Activated CD4-positive, CD25-positive, alpha-beta regulatory T cell (primary cell): ENCODE data around the gene OXER1.

Experiments
- DNase-seq, 4 experiments: peaks; one replicate each; lab custom pipeline; 2025; lab: John Stamatoyannopoulos, UW

Gene OXER1

DNA sequence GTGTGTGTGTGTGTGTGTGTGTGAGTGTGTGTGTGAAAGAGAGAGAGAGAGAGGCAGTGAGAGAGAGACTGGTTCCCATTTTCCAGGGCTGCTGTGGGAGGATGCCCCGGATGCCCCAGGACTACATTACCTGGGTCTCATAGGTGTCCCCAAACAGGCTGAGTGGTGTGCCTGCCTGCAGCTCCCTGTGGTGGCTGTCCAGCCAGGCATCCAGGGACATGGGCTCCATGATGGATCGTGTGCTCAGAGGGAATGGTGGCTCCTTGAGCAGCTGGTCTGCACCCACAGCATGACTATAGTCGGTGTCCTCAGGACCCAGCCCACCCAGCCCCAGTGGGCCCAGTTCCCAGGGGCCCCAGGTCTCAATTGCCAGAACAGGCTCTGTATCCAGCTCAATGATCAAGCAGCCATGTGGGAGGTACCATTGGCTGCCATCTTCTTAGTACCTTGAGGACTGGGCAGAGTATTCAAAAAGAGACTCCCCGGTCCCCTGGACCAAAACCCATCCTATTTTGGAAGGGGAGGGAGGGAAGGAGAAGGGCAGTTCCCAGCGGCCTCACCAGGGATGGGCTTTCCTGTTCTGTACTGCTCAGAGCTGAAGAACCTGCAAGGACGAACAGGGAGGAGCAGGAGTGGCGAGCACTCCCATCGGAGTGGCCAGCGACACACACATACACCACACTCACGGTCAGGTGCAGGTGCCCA is 5.8 kb upstream of the OXER1 start:
- DNase-seq: no peak

DNA sequence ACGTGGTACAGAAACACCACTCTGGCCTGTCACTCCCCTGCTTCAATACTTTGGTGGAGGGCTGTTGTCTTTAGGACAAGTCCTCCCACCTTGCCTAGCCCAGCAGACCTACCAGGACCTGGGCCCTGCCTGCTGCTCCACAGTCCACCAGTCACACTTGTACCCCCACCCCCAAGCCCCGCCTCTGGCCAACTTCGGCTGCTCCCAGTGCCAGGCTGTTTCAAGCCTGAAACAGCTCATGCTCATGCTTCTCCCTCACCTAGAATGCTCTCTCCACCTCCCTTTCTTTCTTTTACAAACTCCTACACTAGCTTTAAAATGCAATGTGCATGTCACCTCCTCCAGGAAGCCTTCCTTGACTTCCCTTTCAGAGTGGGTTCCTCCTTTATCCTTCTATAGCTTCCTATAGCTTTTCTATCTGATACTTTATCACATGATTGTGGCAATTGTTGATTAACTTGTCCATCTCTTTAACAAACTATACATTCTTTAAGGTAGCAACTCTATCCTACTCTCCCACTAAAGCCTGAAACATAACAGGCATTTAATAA is 4.8 kb upstream of the OXER1 start:
- DNase-seq: no peak

- no peak for DNase-seq
Measured at GRCh38 chr2:42767899-42768705, 4.2 kb upstream of the OXER1 start.

DNA sequence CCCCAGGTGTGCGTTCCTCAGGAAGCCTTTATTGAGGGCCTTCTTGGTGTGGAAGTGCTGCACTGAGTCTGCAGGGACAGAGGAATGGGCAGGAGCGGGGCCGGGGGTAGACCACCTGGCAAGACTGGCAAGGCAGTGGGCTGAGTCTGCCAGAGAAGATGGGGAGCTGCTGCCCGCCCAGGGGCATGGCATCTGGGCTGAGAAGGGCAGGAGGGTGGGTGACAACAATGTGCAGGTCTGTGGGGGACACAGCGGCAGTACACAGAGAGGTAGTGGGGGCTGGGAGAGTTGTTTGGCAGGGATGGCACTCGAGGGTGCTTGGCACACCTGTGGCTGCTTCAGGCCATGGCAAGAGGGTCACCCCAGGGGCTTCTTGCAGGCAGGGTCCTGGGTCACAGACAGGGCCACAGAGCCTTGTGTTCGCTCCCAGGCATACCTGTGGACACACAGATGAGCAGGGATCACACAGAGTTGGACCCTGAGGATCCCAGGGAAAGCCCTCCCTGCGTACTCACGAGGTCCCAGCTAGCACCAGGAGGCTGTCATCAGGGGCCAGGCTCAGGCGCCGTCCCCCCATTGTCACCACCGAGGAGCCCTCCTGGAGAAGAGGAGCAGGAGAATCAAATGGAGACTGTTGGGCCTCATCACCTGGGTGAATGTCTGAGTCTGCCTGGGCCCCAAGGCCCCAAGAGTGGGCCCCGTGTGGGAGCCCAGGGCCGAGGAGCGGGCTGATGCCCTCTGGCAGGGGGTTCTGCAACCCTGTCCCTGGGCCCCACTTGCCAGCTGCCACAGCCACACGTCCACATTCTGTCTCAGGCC is 3.4 kb upstream of the OXER1 start:
- DNase-seq: no peak

- no peak for DNase-seq
Measured at GRCh38 chr2:42765686-42766085, 1.8 kb upstream of the OXER1 start.

GRCh38 chr2:42764901-42765300 is 966 bp upstream of the OXER1 start:
- no peak for DNase-seq

DNA sequence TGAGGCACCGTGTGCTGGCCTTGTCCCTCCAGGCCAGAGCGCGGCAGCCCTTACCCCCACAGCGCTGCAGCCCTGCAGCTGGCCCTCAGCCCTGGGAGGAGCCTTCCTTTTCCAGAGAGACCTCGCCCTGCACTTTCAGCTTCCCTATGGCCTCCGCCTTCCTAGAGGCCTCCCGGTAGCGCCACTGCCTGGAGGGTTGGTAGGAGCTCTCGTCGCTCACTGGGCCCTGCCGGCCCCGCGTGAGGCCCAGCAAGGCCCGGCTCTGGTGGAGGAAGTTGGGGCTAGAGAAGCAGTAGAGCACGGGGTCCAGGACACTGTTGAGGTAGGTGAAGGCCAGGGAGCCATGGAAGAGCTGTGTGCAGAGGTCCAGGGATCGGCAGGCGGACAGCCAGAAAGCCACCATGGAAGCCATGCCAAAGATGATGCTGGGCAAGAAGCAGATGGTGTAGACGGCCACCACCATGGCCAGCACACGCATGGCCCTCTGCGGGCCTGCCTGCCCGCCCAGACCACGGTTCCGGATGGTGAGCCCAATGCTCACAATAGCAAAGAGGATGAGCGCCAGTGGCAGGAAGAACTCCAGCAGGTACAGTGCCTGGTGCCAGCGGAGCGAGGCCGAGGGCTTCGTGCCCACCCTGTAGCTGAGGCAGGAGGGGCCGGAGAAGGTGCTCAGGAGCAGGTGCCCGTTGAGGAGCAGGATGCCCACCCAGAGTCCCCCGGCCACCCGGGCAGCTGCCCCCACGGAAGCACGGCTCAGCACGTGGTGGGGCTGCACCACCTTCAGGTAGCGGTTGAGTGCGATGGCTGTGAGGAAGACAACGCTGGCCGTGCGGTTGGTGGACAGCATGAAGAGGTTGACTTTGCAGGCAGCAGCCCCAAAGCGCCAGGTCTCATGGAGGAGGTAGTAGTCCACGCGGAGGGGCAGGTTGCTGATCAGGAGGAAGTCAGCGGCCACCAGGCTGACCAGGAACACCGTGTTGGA is 821 bp downstream of the OXER1 start:
- DNase-seq: no peak

DNA sequence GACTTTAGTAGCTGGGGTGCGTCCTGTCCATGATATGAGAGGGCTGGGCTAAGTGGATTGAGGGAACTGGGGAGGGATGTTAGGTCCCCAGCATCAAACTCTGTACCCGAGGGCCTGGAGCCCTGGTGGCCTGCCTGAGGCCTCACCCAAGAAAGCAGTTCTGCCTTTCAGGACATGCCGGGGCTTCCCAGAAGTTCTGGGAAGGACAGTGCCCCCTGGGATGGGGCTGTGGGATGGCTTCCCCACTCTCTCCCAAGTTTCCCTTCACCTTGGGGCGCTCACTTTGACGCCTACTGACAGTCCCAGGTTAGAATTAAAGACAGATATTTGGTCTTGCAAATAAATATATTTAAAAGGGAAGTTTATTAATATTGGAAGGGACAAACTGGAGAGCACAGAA is 1.8 kb downstream of the OXER1 start:
- no peak for DNase-seq

- DNase-seq: no peak
Measured at GRCh38 chr2:42761554-42761953, 2.4 kb downstream of the OXER1 start.

- DNase-seq: no peak
Measured at GRCh38 chr2:42758751-42759150, 5.2 kb downstream of the OXER1 start.

- no peak for DNase-seq
Measured at GRCh38 chr2:42757981-42758740, 5.8 kb downstream of the OXER1 start.

DNA sequence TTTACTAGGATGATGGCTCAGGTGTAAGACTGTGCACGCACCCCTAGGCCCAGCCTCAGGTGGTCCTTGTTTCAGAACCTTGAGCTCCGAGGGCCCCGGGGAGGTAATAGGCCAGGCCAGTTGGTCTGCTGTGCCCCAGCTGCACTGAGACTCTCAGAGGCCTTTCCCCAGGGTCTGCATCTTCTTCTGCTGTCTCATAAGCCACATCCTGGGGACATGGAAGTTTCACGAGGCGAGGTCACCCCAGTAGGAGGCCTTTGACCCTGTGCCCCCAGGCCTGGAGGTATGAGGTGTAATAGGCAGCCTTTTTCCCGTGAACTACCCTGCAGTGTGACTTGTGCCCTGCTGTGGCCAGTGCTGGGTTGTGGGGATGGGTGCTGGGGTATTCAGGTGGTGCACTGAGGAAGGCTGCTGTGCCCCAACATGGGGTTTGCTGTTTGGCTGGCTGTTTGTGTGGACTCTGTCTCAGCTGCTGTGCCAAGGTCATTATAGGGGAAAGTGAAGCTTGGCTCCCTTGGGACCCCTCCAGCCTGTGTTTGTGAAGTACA is 6.9 kb downstream of the OXER1 start:
- no peak for DNase-seq

DNA sequence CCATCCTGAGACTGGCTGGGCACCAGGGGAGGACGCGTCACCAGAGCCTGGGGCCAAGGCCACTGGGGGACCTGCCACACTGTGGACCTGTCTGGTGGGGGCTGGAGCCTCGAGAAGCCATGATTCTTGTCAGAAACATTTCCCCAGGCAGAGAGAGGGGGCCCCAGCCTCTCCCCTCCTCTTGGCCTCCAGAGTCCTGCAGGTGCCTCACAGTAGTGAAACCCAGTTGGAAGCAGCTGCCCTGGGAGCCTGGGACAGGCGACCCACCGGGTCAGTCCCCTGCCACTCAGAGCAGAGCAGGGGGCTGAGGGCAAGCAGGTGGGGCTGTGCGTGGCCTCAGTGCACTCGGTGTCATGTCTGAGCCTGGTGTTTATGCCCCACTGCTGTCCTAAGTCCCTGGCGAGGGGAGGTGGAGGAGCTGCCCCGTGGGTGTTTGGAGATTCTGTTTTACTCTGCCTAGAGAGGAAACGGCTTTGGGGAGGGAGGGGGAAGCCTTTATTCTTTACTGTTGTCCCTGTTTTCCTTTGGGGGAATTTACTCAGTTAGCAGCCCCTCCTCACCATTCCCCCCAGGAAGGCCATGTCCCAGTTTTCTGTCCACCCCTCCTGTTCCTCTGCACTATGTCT is 7.7 kb downstream of the OXER1 start:
- DNase-seq: no peak

DNA sequence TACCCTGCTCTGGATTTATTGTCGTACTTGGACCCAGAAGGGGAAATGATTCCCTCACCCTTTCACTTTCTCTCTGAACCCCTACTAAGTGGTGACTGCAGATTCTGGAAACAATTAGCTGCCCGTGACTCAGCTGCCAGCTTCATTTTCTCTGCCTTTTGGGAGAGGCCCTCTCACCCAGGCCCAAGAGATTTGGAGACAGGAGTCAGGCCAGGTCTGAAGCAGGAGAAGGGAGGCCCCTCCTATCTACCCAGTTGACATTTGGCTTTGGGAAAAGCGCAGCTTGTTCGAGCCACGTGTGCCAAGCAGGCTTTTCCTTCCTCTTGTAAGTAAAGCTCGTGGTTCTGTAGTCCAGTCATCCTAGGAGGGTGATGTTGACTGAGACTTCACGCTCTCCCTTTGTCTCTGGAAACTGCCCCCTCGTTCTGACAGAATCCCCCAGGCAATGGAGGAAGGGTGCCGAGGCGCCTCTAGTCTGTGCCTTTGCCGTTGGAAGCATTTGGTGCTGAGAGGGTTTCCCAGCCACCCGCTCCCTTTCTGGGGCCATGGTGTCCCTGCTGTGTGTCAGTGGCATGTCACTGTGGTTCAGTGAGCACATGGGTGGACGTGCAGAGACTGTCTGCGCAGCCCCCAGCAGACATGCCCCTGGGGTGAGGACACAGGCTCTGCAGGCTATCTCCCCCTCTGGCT is 8.6 kb downstream of the OXER1 start:
- no peak for DNase-seq

GRCh38 chr2:42754776-42755140 is 9.2 kb downstream of the OXER1 start:
- no peak for DNase-seq

DNA sequence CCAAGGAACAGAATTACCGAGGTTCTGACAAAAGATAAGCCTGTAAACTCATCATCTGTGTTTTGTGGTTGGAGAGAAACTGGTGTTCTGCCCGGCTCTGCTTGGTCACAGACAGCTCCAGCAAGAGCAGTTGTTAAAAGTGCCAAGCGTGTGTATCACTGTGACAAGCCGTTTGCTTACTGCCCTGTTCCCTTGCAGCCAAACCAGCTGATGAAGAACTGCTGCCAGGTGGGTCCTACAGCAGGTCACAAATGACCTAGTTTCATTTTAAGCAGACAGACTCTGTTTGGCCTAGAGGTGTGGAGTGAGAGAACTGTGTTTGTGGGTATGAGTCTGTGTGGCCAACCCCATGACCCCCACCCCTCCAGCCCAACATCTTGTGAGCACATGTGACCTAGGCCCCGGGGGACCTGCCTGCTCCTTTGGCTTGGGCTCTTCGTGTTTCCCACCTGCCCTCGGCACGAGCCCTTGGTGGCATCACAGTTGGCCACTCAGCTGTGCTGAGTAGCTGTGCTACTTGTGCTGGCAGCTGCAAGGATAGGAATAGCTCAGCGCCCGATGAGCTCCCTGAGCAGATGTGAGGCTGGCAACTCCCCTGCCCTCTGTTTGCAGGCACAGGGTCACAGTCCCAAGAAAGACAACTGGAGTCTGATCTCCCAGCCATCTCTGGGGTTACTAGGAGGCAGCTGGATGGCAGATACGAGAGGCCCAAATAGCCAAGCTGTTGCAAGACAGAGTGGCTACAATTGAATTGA is 9.7 kb downstream of the OXER1 start:
- DNase-seq: no peak

GRCh38 chr2:42752816-42753813 is 10.8 kb downstream of the OXER1 start:
- no peak for DNase-seq
